SK-N-SH (cell line): ENCODE data around the gene ARHGAP15.

Experiments used
- CTCF ChIP-seq: fragments of 200-600 bp; sonication (generic); IDR thresholded peaks from 2 replicates; pipeline ENCODE4 v1.6.1; 2017; ENCODE audit warnings: antibody characterized with exemption, mild to moderate bottlenecking, moderate library complexity
- EP300 ChIP-seq, 2 experiments: IDR thresholded peaks; 2 replicates each; pipeline versions ENCODE4 v1.4.0 to v1.6.1; 2012; ENCODE audit warnings: borderline replicate concordance in 1 of 2, low read depth in 1 of 2, low read length in 1 of 2
- FOSL2 ChIP-seq: IDR thresholded peaks from 2 replicates; pipeline ENCODE4 v1.4.0; 2012; ENCODE audit warnings: low read depth, mild to moderate bottlenecking, moderate library complexity, borderline replicate concordance
- FOXJ3 ChIP-seq: sonication (generic); formaldehyde crosslinking; IDR thresholded peaks from 2 replicates; pipeline ENCODE4 v1.5.1; 2020; ENCODE audit warnings: mild to moderate bottlenecking, missing genetic modification reagents
- FOXM1 ChIP-seq: IDR thresholded peaks from 2 replicates; pipeline ENCODE4 v1.4.0; 2012; ENCODE audit warnings: low read depth, mild to moderate bottlenecking
- POLR2AphosphoS5 ChIP-seq: IDR thresholded peaks from 2 replicates; pipeline ENCODE4 v1.6.1; 2012; ENCODE audit warnings: low read depth, low read length
- RCOR1 ChIP-seq: fragments of 150-350 bp; IDR thresholded peaks from 2 replicates; pipeline ENCODE4 v1.6.1; 2017; ENCODE audit warnings: antibody characterized with exemption, low read length
- REST ChIP-seq: IDR thresholded peaks from 2 replicates; pipeline ENCODE4 v1.6.1; 2012; ENCODE audit warnings: mild to moderate bottlenecking, low read depth, low read length, moderate library complexity
- RXRA ChIP-seq: IDR thresholded peaks from 2 replicates; pipeline ENCODE4 v1.4.0; 2012; ENCODE audit warnings: low read depth, mild to moderate bottlenecking, borderline replicate concordance
- TAF1 ChIP-seq: IDR thresholded peaks from 2 replicates; pipeline ENCODE4 v1.6.1; 2012; ENCODE audit warnings: low read depth, mild to moderate bottlenecking, low read length, moderate library complexity, borderline replicate concordance
- TCF12 ChIP-seq: IDR thresholded peaks from 2 replicates; pipeline ENCODE4 v1.4.0; 2012
- YY1 ChIP-seq: IDR thresholded peaks from 2 replicates; pipeline ENCODE4 v1.4.0; 2012; ENCODE audit warnings: low read depth, mild to moderate bottlenecking

- TF ChIP-seq CTCF (no peak), REST (no peak), EP300 (IDR thresholded peaks at IDR 0.05; ENCODE audit: borderline replicate concordance in 1 of 2, low read depth in 1 of 2, low read length in 1 of 2) (no peak), POLR2AphosphoS5 (no peak), RCOR1 (no peak), TCF12 (no peak), FOSL2 (no peak), YY1 (no peak), RXRA (no peak), FOXJ3 (CRISPR knock-in tag) (no peak), FOXM1 (no peak), TAF1 (no peak)
Observed at GRCh38 chr2:143732871-143733270, 603.7 kb downstream of the ARHGAP15 start.
